PC-3 (cell line): Measurements from ENCODE around the gene ELAC2.

ENCODE experiments used
- EZH2 ChIP-seq: fragments of 300-600 bp; sonication (generic); IDR thresholded peaks from one replicate; pipeline ENCODE4 v1.6.1; 2017; ENCODE audit warnings: antibody characterized with exemption, mild to moderate bottlenecking, low read length; ENCODE audit not compliant: unreplicated experiment
- EZH2phosphoT487 ChIP-seq: fragments of 300-600 bp; sonication (generic); IDR thresholded peaks from 2 replicates; pipeline ENCODE4 v1.6.1; 2018; ENCODE audit warnings: mild to moderate bottlenecking, antibody characterized with exemption, low read length, borderline replicate concordance
- TF ChIP-seq, protein P1 (sequence below): fragments of 300-600 bp; sonication (generic); conservative IDR thresholded peaks from 2 replicates; pipeline ENCODE4 v1.5.1; 2017; ENCODE audit warnings: antibody characterized with exemption, low read depth, mild to moderate bottlenecking, low read length

DNA sequence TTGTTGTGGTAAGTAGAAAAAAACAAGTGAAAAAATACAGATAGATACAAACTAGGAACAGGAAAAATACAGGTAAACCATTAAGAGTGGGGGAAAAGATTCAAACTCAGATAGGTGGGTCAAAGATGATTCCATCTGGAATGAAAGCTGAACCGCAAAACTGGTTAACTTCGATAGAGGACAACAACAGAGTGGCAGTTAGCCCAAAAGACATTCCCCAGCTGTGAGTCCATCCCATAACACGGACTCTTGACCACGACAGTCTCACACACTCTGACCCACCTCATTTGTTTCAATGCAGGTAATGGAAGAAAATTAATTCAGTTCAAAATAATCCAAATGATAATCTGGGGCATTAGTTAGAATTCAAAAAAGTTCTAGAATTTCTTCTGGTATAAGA, 13.5 kb downstream of the ELAC2 start:
- TF ChIP-seq, protein P1, sequence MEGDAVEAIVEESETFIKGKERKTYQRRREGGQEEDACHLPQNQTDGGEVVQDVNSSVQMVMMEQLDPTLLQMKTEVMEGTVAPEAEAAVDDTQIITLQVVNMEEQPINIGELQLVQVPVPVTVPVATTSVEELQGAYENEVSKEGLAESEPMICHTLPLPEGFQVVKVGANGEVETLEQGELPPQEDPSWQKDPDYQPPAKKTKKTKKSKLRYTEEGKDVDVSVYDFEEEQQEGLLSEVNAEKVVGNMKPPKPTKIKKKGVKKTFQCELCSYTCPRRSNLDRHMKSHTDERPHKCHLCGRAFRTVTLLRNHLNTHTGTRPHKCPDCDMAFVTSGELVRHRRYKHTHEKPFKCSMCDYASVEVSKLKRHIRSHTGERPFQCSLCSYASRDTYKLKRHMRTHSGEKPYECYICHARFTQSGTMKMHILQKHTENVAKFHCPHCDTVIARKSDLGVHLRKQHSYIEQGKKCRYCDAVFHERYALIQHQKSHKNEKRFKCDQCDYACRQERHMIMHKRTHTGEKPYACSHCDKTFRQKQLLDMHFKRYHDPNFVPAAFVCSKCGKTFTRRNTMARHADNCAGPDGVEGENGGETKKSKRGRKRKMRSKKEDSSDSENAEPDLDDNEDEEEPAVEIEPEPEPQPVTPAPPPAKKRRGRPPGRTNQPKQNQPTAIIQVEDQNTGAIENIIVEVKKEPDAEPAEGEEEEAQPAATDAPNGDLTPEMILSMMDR = no peak
- TF ChIP-seq EZH2phosphoT487 = no peak
- no peak for TF ChIP-seq EZH2
